CD8-positive, alpha-beta memory T cell (primary cell): ENCODE data around the gene ALDH8A1. TPM values are rescaled to one million over a fixed set of nuclear protein-coding genes. Genes with fewer than 3 reads are reported as not detected.

Experiments used
- CTCF ChIA-PET: fragments of 350-600 bp; sonication (Branson Sonifier 250); formaldehyde crosslinking; loops from one replicate; lab custom pipeline; 2021; ENCODE audit warnings: antibody characterized with exemption; lab: Charles Lee
- POLR2A ChIA-PET: fragments of 350-600 bp; sonication (Branson Sonifier 250); formaldehyde crosslinking; loops from one replicate; lab custom pipeline; 2021; ENCODE audit warnings: antibody characterized with exemption; lab: Charles Lee
- DNase-seq, 5 donors: peaks; one replicate each; pipeline versions ENCODE4 v3.0.0 to v3.0.0-alpha.2; 2020 to 2022; ENCODE audit warnings: mixed read lengths in 1 of 5
- H3K27ac ChIP-seq: one replicate; pipeline ENCODE4 v1.7.0; 2013; ENCODE audit warnings: low read depth, mild to moderate bottlenecking, low read length, moderate library complexity
- H3K27me3 ChIP-seq: 2 replicates; pipeline ENCODE4 v1.7.0; 2013; ENCODE audit warnings: low read length, mild to moderate bottlenecking; ENCODE audit not compliant: insufficient read depth, poor library complexity, severe bottlenecking
- H3K36me3 ChIP-seq: 2 replicates; pipeline ENCODE4 v1.7.0; 2013; ENCODE audit warnings: mild to moderate bottlenecking, low read length, moderate library complexity; ENCODE audit not compliant: insufficient read depth
- H3K4me1 ChIP-seq: 2 replicates; pipeline ENCODE4 v1.7.0; 2013; ENCODE audit warnings: mild to moderate bottlenecking, low read length, moderate library complexity; ENCODE audit not compliant: insufficient read depth
- H3K4me3 ChIP-seq: 2 replicates; pipeline ENCODE4 v1.7.0; 2013; ENCODE audit warnings: mild to moderate bottlenecking, low read length
- H3K9me3 ChIP-seq: 2 replicates; pipeline ENCODE4 v1.7.0; 2013; ENCODE audit warnings: mild to moderate bottlenecking, low read length
- H3K27ac Mint-ChIP-seq, 8 donors: one replicate each; pipeline ENCODE4 v1.8.0; 2020 to 2021; ENCODE audit warnings: mixed read lengths in 8 of 8, mild to moderate bottlenecking in 6 of 8, inconsistent platforms in 3 of 8, moderate library complexity in 3 of 8
- H3K27me3 Mint-ChIP-seq, 2 donors: one replicate each; pipeline ENCODE4 v1.8.0; 2020 to 2021; ENCODE audit warnings: mixed read lengths in 2 of 2, mild to moderate bottlenecking in 1 of 2, moderate library complexity in 1 of 2
- H3K36me3 Mint-ChIP-seq, 3 donors: one replicate each; pipeline ENCODE4 v1.8.0; 2020 to 2021; ENCODE audit warnings: mixed read lengths in 3 of 3, inconsistent platforms in 1 of 3, mild to moderate bottlenecking in 1 of 3
- H3K4me1 Mint-ChIP-seq, 3 donors: one replicate each; pipeline ENCODE4 v1.8.0; 2020 to 2021; ENCODE audit warnings: mixed read lengths in 3 of 3, inconsistent platforms in 1 of 3, mild to moderate bottlenecking in 1 of 3
- H3K4me3 Mint-ChIP-seq, 7 donors: one replicate each; pipeline ENCODE4 v1.8.0; 2020 to 2021; ENCODE audit warnings: mixed read lengths in 7 of 7, mild to moderate bottlenecking in 6 of 7, moderate library complexity in 4 of 7, inconsistent platforms in 2 of 7
- H3K9me3 Mint-ChIP-seq, 5 donors: one replicate each; pipeline ENCODE4 v1.8.0; 2020 to 2022; ENCODE audit warnings: mixed read lengths in 5 of 5, mild to moderate bottlenecking in 3 of 5, moderate library complexity in 2 of 5, inconsistent platforms in 1 of 5
- polyA plus RNA-seq: library from polyadenylated mRNA; unstranded; fragments of 300-500 nt; fragmentation: Illumina TruSeq; gene quantifications from one replicate; pipeline ENCODE4 v1.2.3, GENCODE V29; 2021
- total RNA-seq, 2 experiments: library from RNA; stranded (reverse); gene quantifications; one replicate each; pipeline ENCODE4 v1.2.3, GENCODE V29; 2021

Gene ALDH8A1
- total and polyA plus RNA-seq, 3 experiments from 2014 or later: 0.08 to 0.85 (median 0.82) TPM

GRCh38 chr6:134921276-134921675, 28.6 kb downstream of the ALDH8A1 start:
- H3K4me3 ChIP-seq: no peak overlapping the region
- DNase-seq: no peak
- Mint-ChIP-seq H3K36me3 (peaks cover 5 to 17% (median 9%) of the 10 kb centered on the region in 3 donors), H3K27me3 (no peaks in the 10 kb centered on the region), H3K4me3 (no peak overlapping the region), H3K4me1 (no peaks in the 10 kb centered on the region), H3K9me3 (no peaks in the 10 kb centered on the region), H3K27ac (no peak overlapping the region)
- no peaks in the 10 kb centered on the region for H3K9me3 ChIP-seq
- H3K27ac ChIP-seq: no peak overlapping the region
- H3K27me3 ChIP-seq: no peaks in the 10 kb centered on the region
- POLR2A ChIA-PET: no interaction called here
- CTCF ChIA-PET: interaction anchor here (1.3 kb wide), 1 partner anchor 764 kb away, joined by 3 read pairs; no protein-coding TSS in a partner anchor
- H3K36me3 ChIP-seq: no peaks in the 10 kb centered on the region
- H3K4me1 ChIP-seq: no peaks in the 10 kb centered on the region

- no peaks in the 10 kb centered on the region for H3K9me3 ChIP-seq
- Mint-ChIP-seq H3K36me3 (peaks cover 5 to 17% (median 9%) of the 10 kb centered on the region in 3 donors), H3K27me3 (no peaks in the 10 kb centered on the region), H3K27ac (no peak overlapping the region), H3K4me1 (no peaks in the 10 kb centered on the region), H3K4me3 (no peak overlapping the region), H3K9me3 (no peaks in the 10 kb centered on the region)
- no peaks in the 10 kb centered on the region for H3K36me3 ChIP-seq
- DNase-seq: no peak
- ChIA-PET CTCF (interaction anchor here (1.3 kb wide), 1 partner anchor 764 kb away, joined by 3 read pairs; no protein-coding TSS in a partner anchor), POLR2A (interaction anchor here (0.5 kb wide), 1 partner anchor 501 kb away, joined by 3 read pairs; no protein-coding TSS in a partner anchor)
- H3K4me3 ChIP-seq: no peak overlapping the region
- no peak overlapping the region for H3K27ac ChIP-seq
- H3K27me3 ChIP-seq: no peaks in the 10 kb centered on the region
- no peaks in the 10 kb centered on the region for H3K4me1 ChIP-seq
These were observed 29.5 kb downstream of the ALDH8A1 start for GRCh38 chr6:134920422-134920821.

GRCh38 chr6:134918418-134918961, 31.4 kb downstream of the ALDH8A1 start:
- CTCF ChIA-PET: interaction anchor here (1.6 to 1.7 kb wide), 2 partner anchors 8 to 22 kb away, joined by 3 to 4 read pairs; no protein-coding TSS in a partner anchor
- Mint-ChIP-seq H3K27ac (no peak overlapping the region), H3K36me3 (peaks cover 5 to 17% (median 11%) of the 10 kb centered on the region in 3 donors), H3K4me3 (no peak overlapping the region), H3K27me3 (no peaks in the 10 kb centered on the region), H3K9me3 (no peaks in the 10 kb centered on the region), H3K4me1 (no peaks in the 10 kb centered on the region)
- DNase-seq: no peak
- Histone ChIP-seq H3K4me3 (no peak overlapping the region), H3K27ac (no peak overlapping the region), H3K27me3 (no peaks in the 10 kb centered on the region), H3K4me1 (no peaks in the 10 kb centered on the region), H3K36me3 (no peaks in the 10 kb centered on the region), H3K9me3 (no peaks in the 10 kb centered on the region)
- POLR2A ChIA-PET: no interaction called here

GRCh38 chr6:134911547-134911946, 38.4 kb downstream of the ALDH8A1 start:
- no peaks in the 10 kb centered on the region for H3K36me3 ChIP-seq
- H3K27ac Mint-ChIP-seq: no peak overlapping the region
- ChIA-PET CTCF (no interaction called here), POLR2A (interaction anchor here (0.5 kb wide), 1 partner anchor 805 kb away, joined by 4 read pairs; no protein-coding TSS in a partner anchor)
- no peaks in the 10 kb centered on the region for H3K4me1 ChIP-seq
- DNase-seq: no peak
- H3K27ac ChIP-seq: no peak overlapping the region
- H3K9me3 Mint-ChIP-seq: no peaks in the 10 kb centered on the region
- H3K36me3 Mint-ChIP-seq: peaks cover 0 to 2% (median 1%) of the 10 kb centered on the region in 3 donors
- no peaks in the 10 kb centered on the region for H3K9me3 ChIP-seq
- peaks cover 0 to 2% of the 10 kb centered on the region in 2 donors for H3K27me3 Mint-ChIP-seq
- no peaks in the 10 kb centered on the region for H3K4me1 Mint-ChIP-seq
- no peak overlapping the region for H3K4me3 Mint-ChIP-seq
- no peaks in the 10 kb centered on the region for H3K27me3 ChIP-seq
- no peak overlapping the region for H3K4me3 ChIP-seq

- no peaks in the 10 kb centered on the region for H3K4me1 Mint-ChIP-seq
- Histone ChIP-seq H3K4me1 (no peaks in the 10 kb centered on the region), H3K4me3 (no peak overlapping the region), H3K36me3 (no peaks in the 10 kb centered on the region), H3K27me3 (no peaks in the 10 kb centered on the region), H3K9me3 (no peaks in the 10 kb centered on the region), H3K27ac (no peak overlapping the region)
- H3K36me3 Mint-ChIP-seq: peaks cover 0 to 2% (median 0%) of the 10 kb centered on the region in 3 donors
- POLR2A ChIA-PET: no interaction called here
- H3K9me3 Mint-ChIP-seq: no peaks in the 10 kb centered on the region
- CTCF ChIA-PET: interaction anchor here (0.7 kb wide), 1 partner anchor 9 kb away, joined by 3 read pairs; no protein-coding TSS in a partner anchor
- H3K27me3 Mint-ChIP-seq: peaks cover 0 to 2% of the 10 kb centered on the region in 2 donors
- DNase-seq: no peak
- no peak overlapping the region for H3K27ac Mint-ChIP-seq
- H3K4me3 Mint-ChIP-seq: no peak overlapping the region
These were observed 39.3 kb downstream of the ALDH8A1 start for GRCh38 chr6:134910593-134910935.

GRCh38 chr6:134909701-134910592, 40.0 kb downstream of the ALDH8A1 start:
- Histone ChIP-seq H3K4me3 (no peak overlapping the region), H3K9me3 (no peaks in the 10 kb centered on the region), H3K27me3 (no peaks in the 10 kb centered on the region), H3K36me3 (no peaks in the 10 kb centered on the region), H3K27ac (no peak overlapping the region), H3K4me1 (no peaks in the 10 kb centered on the region)
- CTCF ChIA-PET: interaction anchor here (0.7 to 1.9 kb wide), 3 partner anchors 9 to 754 kb away, joined by 3 to 5 read pairs (median 3); no protein-coding TSS in a partner anchor
- Mint-ChIP-seq H3K9me3 (no peaks in the 10 kb centered on the region), H3K27me3 (peaks cover 0 to 2% of the 10 kb centered on the region in 2 donors), H3K4me1 (no peaks in the 10 kb centered on the region), H3K36me3 (peaks cover 0 to 2% (median 0%) of the 10 kb centered on the region in 3 donors), H3K4me3 (no peak overlapping the region), H3K27ac (no peak overlapping the region)
- POLR2A ChIA-PET: no interaction called here
- no peak for DNase-seq

GRCh38 chr6:134908906-134909516, 40.9 kb downstream of the ALDH8A1 start:
- Mint-ChIP-seq H3K4me1 (no peaks in the 10 kb centered on the region), H3K36me3 (peaks cover 0 to 2% (median 0%) of the 10 kb centered on the region in 3 donors), H3K27ac (no peak overlapping the region), H3K9me3 (no peaks in the 10 kb centered on the region), H3K4me3 (no peak overlapping the region), H3K27me3 (peaks cover 0 to 2% of the 10 kb centered on the region in 2 donors)
- no peaks in the 10 kb centered on the region for H3K36me3 ChIP-seq
- no peaks in the 10 kb centered on the region for H3K9me3 ChIP-seq
- no peaks in the 10 kb centered on the region for H3K27me3 ChIP-seq
- H3K4me3 ChIP-seq: no peak overlapping the region
- no peaks in the 10 kb centered on the region for H3K4me1 ChIP-seq
- no peak overlapping the region for H3K27ac ChIP-seq
- POLR2A ChIA-PET: no interaction called here
- no peak for DNase-seq
- CTCF ChIA-PET: interaction anchor here (1.1 to 1.9 kb wide), 2 partner anchors 31 to 753 kb away, joined by 3 to 5 read pairs; no protein-coding TSS in a partner anchor
